Measurements from ENCODE around the gene SYVN1.

Gene SYVN1

DNA sequence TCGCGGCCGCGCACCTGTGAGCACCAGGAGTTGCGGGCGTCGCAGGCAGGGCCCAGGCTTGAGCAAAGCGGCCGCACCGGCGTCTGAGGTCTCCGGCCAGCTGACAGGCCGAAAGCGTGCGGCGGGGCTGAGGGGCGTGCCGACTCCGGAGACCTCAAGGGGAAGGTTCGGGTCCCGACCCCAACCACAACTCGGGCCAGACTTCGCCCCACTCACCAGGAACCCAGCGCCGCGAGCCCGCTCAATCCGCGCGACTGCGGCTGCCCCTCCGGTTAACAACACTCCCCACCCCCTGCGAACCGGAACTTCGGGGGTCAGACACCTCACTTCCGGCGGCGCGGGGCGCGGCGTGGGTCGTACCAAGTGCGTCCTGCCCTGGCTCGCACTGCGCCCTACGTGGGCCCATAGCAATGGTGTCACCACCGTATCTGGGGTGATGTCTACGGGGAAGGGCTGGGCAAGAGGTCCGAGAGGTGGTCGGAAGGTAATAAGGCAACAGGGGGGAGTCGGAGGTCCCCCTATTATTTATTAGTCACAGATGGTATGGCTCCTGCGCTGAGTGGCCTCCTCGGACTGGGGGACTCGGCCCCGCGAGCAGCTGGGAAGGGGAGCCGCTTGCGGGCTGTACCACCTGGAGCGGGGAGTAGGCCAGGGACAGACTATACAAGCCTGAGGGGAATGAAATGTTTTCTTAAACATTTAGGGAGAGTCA, at the start of gene SYVN1:
TSS of gene SYVN1 (minus strand) at position 280 of the 712 bp plus-strand sequence. CDS start 918 bp downstream, outside the sequence.
- ChIA-PET CTCF (interaction anchor here (0.9 to 1.0 kb wide), 3 partner anchors 22 to 286 kb away, joined by 3 to 5 read pairs (median 4); no protein-coding TSS in a partner anchor), POLR2A (interaction anchor here (0.6 to 4.0 kb wide), 37 partner anchors 9 to 373 kb away, joined by 3 to 56 read pairs (median 4); partner anchors contain the start of genes CAPN1, CDCA5, DPF2 and FAU)
- no peak for TF ChIP-seq HDGF (IDR thresholded peaks at IDR 0.05; ENCODE audit: borderline replicate concordance)
- TF ChIP-seq SP1 (IDR thresholded peaks at IDR 0.05), result no peak
- TF ChIP-seq L3MBTL2 (conservative IDR thresholded peaks at IDR 0.05), result peak; percentile 34; the same call in 1 of the 2 replicates
- TF ChIP-seq BHLHE40 (IDR thresholded peaks at IDR 0.05; ENCODE audit: borderline replicate concordance), result peak; percentile 87
- TF ChIP-seq ELF4 (IDR thresholded peaks at IDR 0.05), result peak; percentile 36; the same call in 1 of the 2 replicates
- TF ChIP-seq LEF1 (IDR thresholded peaks at IDR 0.05; ENCODE audit: borderline replicate concordance), result no peak
- TF ChIP-seq CTBP1 (IDR thresholded peaks at IDR 0.05; ENCODE audit: borderline replicate concordance), result no peak
- peak; percentile 31; the same call in 1 of the 2 replicates for TF ChIP-seq FOXM1 (IDR thresholded peaks at IDR 0.05; ENCODE audit: borderline replicate concordance)
- TF ChIP-seq FOXA1 (IDR thresholded peaks at IDR 0.05), result no peak
- no peak for TF ChIP-seq PKNOX1 (IDR thresholded peaks at IDR 0.05)
- peak; percentile 84 for DNase-seq (ENCODE audit: extremely low spot score)

- TF ChIP-seq BHLHE40 (IDR thresholded peaks at IDR 0.05; ENCODE audit: borderline replicate concordance), result no peak
- ChIA-PET CTCF (no interaction called here), POLR2A (interaction anchor here (0.6 to 4.0 kb wide), 6 partner anchors 48 to 79 kb away, joined by 3 to 18 read pairs (median 7); partner anchors contain the start of genes FAU, MRPL49, POLA2 and ZNHIT2)
- no peak for DNase-seq (ENCODE audit: extremely low spot score)
Observed at GRCh38 chr11:65183201-65183891, 49.0 kb upstream of the SYVN1 start.

DNA sequence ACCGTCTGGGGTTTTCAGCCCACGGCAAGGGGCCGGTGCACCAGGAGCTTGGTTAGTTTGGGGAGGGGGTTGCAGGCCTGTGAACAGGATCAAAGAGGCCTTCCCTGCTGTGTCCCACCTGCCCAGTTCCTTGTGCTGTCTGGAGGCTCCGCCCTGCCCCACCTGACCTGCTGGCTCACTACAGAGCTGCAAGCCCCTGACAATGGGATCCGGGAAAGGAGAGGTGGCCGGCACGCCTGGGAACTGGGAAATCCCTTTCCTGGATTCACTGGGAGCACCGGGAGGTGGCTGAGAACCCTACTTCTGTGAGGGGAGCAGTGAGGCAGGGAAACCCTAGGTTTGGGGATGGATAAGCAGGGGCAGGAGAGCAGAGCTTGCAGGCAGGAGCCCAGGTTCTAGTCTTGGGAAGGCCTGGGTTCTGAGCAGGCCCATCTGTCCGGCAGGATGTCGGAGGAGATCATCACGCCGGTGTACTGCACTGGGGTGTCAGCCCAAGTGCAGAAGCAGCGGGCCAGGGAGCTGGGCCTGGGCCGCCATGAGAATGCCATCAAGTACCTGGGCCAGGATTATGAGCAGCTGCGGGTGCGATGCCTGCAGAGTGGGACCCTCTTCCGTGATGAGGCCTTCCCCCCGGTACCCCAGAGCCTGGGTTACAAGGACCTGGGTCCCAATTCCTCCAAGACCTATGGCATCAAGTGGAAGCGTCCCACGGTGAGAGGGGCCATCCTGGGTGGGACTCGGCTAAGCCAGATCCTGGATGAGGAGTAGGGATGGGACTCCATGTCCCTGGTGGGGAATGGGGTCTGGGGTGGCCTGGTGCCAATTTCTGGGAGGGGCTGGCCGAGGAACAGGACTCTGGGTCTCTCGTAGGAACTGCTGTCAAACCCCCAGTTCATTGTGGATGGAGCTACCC, 48.2 kb upstream of the SYVN1 start:
- ChIA-PET CTCF (interaction anchor here (1.1 to 1.2 kb wide), 2 partner anchors 23 to 70 kb away, joined by 3 to 5 read pairs; no protein-coding TSS in a partner anchor), POLR2A (interaction anchor here (0.6 to 4.0 kb wide), 9 partner anchors 47 to 80 kb away, joined by 3 to 27 read pairs (median 7); partner anchors contain the start of genes FAU, MRPL49, POLA2 and SYVN1)
- TF ChIP-seq FOXA1 (IDR thresholded peaks at IDR 0.05) (no peak), PKNOX1 (IDR thresholded peaks at IDR 0.05) (no peak), LEF1 (IDR thresholded peaks at IDR 0.05; ENCODE audit: borderline replicate concordance) (no peak)
- DNase-seq (ENCODE audit: extremely low spot score), result no peak

- peak; percentile 66 for DNase-seq (ENCODE audit: extremely low spot score)
- ChIA-PET CTCF (interaction anchor here (0.6 to 1.2 kb wide), 4 partner anchors 23 to 73 kb away, joined by 3 to 5 read pairs (median 3); partner anchors contain the start of gene TM7SF2), POLR2A (interaction anchor here (0.9 to 4.0 kb wide), 9 partner anchors 15 to 80 kb away, joined by 3 to 27 read pairs (median 7); partner anchors contain the start of genes FAU, MRPL49, POLA2 and SYVN1)
- TF ChIP-seq FOXM1 (IDR thresholded peaks at IDR 0.05; ENCODE audit: borderline replicate concordance) (no peak; the same call in 1 of the 2 replicates), FOXK2 (IDR thresholded peaks at IDR 0.05) (no peak), TARDBP (IDR thresholded peaks at IDR 0.05) (no peak), ARNT (IDR thresholded peaks at IDR 0.05) (no peak), BHLHE40 (IDR thresholded peaks at IDR 0.05; ENCODE audit: borderline replicate concordance) (no peak), L3MBTL2 (conservative IDR thresholded peaks at IDR 0.05) (no peak), HDGF (IDR thresholded peaks at IDR 0.05; ENCODE audit: borderline replicate concordance) (no peak), PKNOX1 (IDR thresholded peaks at IDR 0.05) (no peak), LEF1 (IDR thresholded peaks at IDR 0.05; ENCODE audit: borderline replicate concordance) (no peak), ELF4 (IDR thresholded peaks at IDR 0.05) (no peak), CTBP1 (IDR thresholded peaks at IDR 0.05; ENCODE audit: borderline replicate concordance) (no peak), FOXA1 (IDR thresholded peaks at IDR 0.05) (no peak), SP1 (IDR thresholded peaks at IDR 0.05) (no peak), NFRKB (IDR thresholded peaks at IDR 0.05) (no peak), SUZ12 (IDR thresholded peaks at IDR 0.05) (no peak), ZNF384 (IDR thresholded peaks at IDR 0.05) (no peak)
Observed at GRCh38 chr11:65181569-65182257, 47.4 kb upstream of the SYVN1 start, which contains the start of gene CAPN1. TSS of gene CAPN1 (plus strand) at chr11:65181928. CDS start at chr11:65182702, 774 bp downstream.
